Heart right ventricle (tissue), 16 donors: ENCODE measurements around the gene F13B. TPM values are rescaled to one million over a fixed set of nuclear protein-coding genes. Genes with fewer than 3 reads are reported as not detected.
"Not testable (repeated sequence)": the region's sequence is repeated elsewhere in the genome, so short reads cannot be mapped to it uniquely, and the experiment has no call there.

Experiments
- ATAC-seq, 8 donors: fragments of 200-7000 bp; cut with Tn5 transposase; one replicate each; pipeline ENCODE4 v1.9.1; 2020; ENCODE audit warnings: mild to moderate bottlenecking in 8 of 8, moderate library complexity in 8 of 8, moderate number of reproducible peaks in 1 of 8
- DNase-seq, 2 donors: peaks; one replicate each; pipeline ENCODE4 v3.0.0-alpha.2; 2020
- H3K27ac ChIP-seq, 10 donors: fragments of 200-600 bp; sonication (generic) in 2 of 10; one replicate each; pipeline versions ENCODE4 v1.5.0 to v1.8.0; 2020 to 2022; ENCODE audit warnings: mild to moderate bottlenecking in 3 of 10
- H3K27me3 ChIP-seq, 7 donors: fragments of 200-600 bp; one replicate each; pipeline ENCODE4 v1.8.0; 2021 to 2022; ENCODE audit warnings: mild to moderate bottlenecking in 2 of 7
- H3K36me3 ChIP-seq, 9 donors: fragments of 200-600 bp; sonication (generic) in 1 of 9; one replicate each; pipeline versions ENCODE4 v1.5.0 to v1.8.0; 2020 to 2022; ENCODE audit warnings: mild to moderate bottlenecking in 2 of 9
- H3K4me1 ChIP-seq, 9 donors: fragments of 200-600 bp; sonication (generic) in 1 of 9; one replicate each; pipeline versions ENCODE4 v1.5.0 to v1.8.0; 2020 to 2022; ENCODE audit warnings: mild to moderate bottlenecking in 4 of 9
- H3K4me3 ChIP-seq, 10 donors: fragments of 200-600 bp; sonication (generic) in 2 of 10; one replicate each; pipeline versions ENCODE4 v1.5.0 to v1.8.0; 2020 to 2022; ENCODE audit warnings: mild to moderate bottlenecking in 7 of 10, moderate library complexity in 2 of 10
- H3K9me3 ChIP-seq, 11 donors: fragments of 200-600 bp in 10 of 11; sonication (generic) in 2 of 11; one replicate each; pipeline versions ENCODE4 v1.5.0 to v1.8.0; 2013 to 2022; ENCODE audit warnings: mild to moderate bottlenecking in 2 of 11, control low read depth in 1 of 11, moderate library complexity in 1 of 11
- WGBS, 2 donors: extraction: QIAGEN DNeasy Blood & Tissue Kit; methylation state at CpG; one replicate each; pipeline ENCODE4 v1.1.7; 2013; ENCODE audit warnings: inconsistent platforms in 1 of 2; 5-methylcytosine and 5-hydroxymethylcytosine counted together
- intact Hi-C, 10 donors: fragments of 100-400 bp; cut with DNase I; formaldehyde crosslinking; loops; one replicate each; pipeline versions ENCODE4 v1.11.1 to v1.14.2; 2022
- polyA plus RNA-seq, 2 donors: library from polyadenylated mRNA; stranded (reverse); fragments of 200-250 nt; gene quantifications; one replicate each; pipeline ENCODE4 v1.2.3, GENCODE V29; 2013
- total RNA-seq, 10 donors: library from RNA; stranded (reverse); fragmentation: NEBNext Ultra II Directional in 3 of 10; extraction: Animal tissue kit (Norgen Biotek cat#: 25700) in 3 of 10; gene quantifications; one replicate each; pipeline versions ENCODE4 v1.2.1 to v1.2.4, GENCODE V29; 2021 to 2023
- TF ChIP-seq, protein P1 (sequence below), 9 donors: fragments of 200-600 bp; sonication (generic) in 2 of 9; IDR thresholded peaks; one replicate each; pipeline versions ENCODE4 v1.5.0 to v1.8.0; 2021 to 2022; ENCODE audit warnings: antibody characterized with exemption in 9 of 9, mild to moderate bottlenecking in 5 of 9, moderate library complexity in 1 of 9
- donor health status: Arrhythmogenic right ventricular cardiomyopathy.
- donor health status: ischemic (EF 13 %, LVEDD 7.1; RV severe dilation, severe dysfunction).
- donor health status: healthy with polysubstance abuse.
- donor health status: DM: no; HTN: yes; CAD: no.
- donor health status: DM: no; HTN: no; CAD: no.
- donor health status: ischemic (EF 25% LVEDD 6.9; RV normal size, moderate dysfunction).
- donor health status: ischemic (EF 25% LVEDD 5.7; RV mildly dilated, moderate dysfunction).
- donor health status: healthy.
- donor health status: DM: yes; HTN: yes; CAD: no.
- donor health status: Ischemic cardiomyopathy.
- donor health status: ischemic (EF 35%, LVEDD 5.7; RV mildly dilated, moderate dysfunction).
- donor health status: nonischemic (EF 11% LVEDD 7.7; RV severe dilation, severe dysfunction).
- donor health status: DM: yes; HTN: yes; CAD: no.
- donor health status: PGD.
- donor health status: ischemic (EF 29% LVEDD 5.4; RV normal size, mild dysfunction).
- donor health status: nonischemic (EF 23%, LVEDD 6.1; RV moderate dilation, normal function).

Gene F13B
- total and polyA plus RNA-seq, 12 donors, result not detected

GRCh38 chr1:197101978-197102377 is 34.9 kb upstream of the F13B start:
- Histone ChIP-seq H3K9me3 (no peaks in the 10 kb centered on the region), H3K27ac (no peak overlapping the region), H3K27me3 (no peaks in the 10 kb centered on the region), H3K4me1 (peaks cover 0 to 28% (median 10%) of the 10 kb centered on the region in 9 donors), H3K36me3 (peaks cover 0 to 24% (median 0%) of the 10 kb centered on the region in 9 donors), H3K4me3 (no peak overlapping the region)
- TF ChIP-seq, protein P1, sequence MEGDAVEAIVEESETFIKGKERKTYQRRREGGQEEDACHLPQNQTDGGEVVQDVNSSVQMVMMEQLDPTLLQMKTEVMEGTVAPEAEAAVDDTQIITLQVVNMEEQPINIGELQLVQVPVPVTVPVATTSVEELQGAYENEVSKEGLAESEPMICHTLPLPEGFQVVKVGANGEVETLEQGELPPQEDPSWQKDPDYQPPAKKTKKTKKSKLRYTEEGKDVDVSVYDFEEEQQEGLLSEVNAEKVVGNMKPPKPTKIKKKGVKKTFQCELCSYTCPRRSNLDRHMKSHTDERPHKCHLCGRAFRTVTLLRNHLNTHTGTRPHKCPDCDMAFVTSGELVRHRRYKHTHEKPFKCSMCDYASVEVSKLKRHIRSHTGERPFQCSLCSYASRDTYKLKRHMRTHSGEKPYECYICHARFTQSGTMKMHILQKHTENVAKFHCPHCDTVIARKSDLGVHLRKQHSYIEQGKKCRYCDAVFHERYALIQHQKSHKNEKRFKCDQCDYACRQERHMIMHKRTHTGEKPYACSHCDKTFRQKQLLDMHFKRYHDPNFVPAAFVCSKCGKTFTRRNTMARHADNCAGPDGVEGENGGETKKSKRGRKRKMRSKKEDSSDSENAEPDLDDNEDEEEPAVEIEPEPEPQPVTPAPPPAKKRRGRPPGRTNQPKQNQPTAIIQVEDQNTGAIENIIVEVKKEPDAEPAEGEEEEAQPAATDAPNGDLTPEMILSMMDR (IDR thresholded peaks at IDR 0.05), result no peak
- 94 to 97% methylated on average over 3 of the region's 3 CpGs for WGBS, 2 donors
- ATAC-seq (no peak), DNase-seq (no peak)
- intact Hi-C loops, result no loop called here

- ATAC-seq (no peak), DNase-seq (no peak)
- 73 to 81% methylated on average over 3 of the region's 3 CpGs for WGBS, 2 donors
- no peaks in the 10 kb centered on the region for H3K27me3 ChIP-seq
- TF ChIP-seq, protein P1 (IDR thresholded peaks at IDR 0.05), result no peak
- no peaks in the 10 kb centered on the region for H3K9me3 ChIP-seq
- H3K27ac ChIP-seq, result peak overlapping the region in 1 of 10 donors; percentile 11
- H3K4me1 ChIP-seq, result peaks cover 0 to 28% (median 10%) of the 10 kb centered on the region in 9 donors
- intact Hi-C loops, result no loop called here
- H3K4me3 ChIP-seq, result no peak overlapping the region
- peaks cover 0 to 12% (median 0%) of the 10 kb centered on the region in 9 donors for H3K36me3 ChIP-seq
These were observed 33.6 kb upstream of the F13B start for GRCh38 chr1:197100677-197101076.

DNA sequence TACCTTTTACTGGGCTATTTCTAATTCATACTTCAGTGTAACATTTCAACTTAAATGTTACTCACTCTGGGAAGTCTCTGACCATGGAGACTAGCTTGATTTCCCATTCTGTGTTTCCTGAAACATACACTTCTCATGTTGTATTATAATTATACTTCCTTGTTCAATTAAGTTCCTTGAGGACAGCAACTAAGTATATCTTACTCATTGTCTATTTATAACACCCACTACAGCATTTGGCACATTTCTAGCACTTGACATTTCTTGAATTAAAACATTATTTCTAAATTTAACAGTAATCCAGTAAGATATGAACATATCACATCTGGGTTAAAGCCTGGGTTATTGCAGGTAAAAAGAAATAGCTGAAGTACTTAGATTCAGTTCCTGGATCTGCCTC is 32.4 kb upstream of the F13B start:
- ATAC-seq, result peak in 3 of 8 donors; percentile 31 to 77 (median 49)
- Histone ChIP-seq H3K4me1 (peaks cover 0 to 28% (median 10%) of the 10 kb centered on the region in 9 donors), H3K36me3 (peaks cover 0 to 6% (median 0%) of the 10 kb centered on the region in 9 donors), H3K27ac (no peak overlapping the region), H3K4me3 (no peak overlapping the region), H3K9me3 (no peaks in the 10 kb centered on the region), H3K27me3 (no peaks in the 10 kb centered on the region)
- DNase-seq, result no peak
- TF ChIP-seq, protein P1 (IDR thresholded peaks at IDR 0.05), result no peak
- intact Hi-C loops, result no loop called here

GRCh38 chr1:197096971-197097370 is 29.9 kb upstream of the F13B start:
- H3K27ac ChIP-seq, intact Hi-C loops: not testable (repeated sequence)
- WGBS, 2 donors, result 69 to 71% methylated on average over 2 of the region's 2 CpGs

GRCh38 chr1:197096137-197096536 is 29.1 kb upstream of the F13B start:
- Histone ChIP-seq H3K27ac (no peak overlapping the region), H3K4me3 (no peak overlapping the region), H3K27me3 (no peaks in the 10 kb centered on the region), H3K36me3 (peaks cover 0 to 25% (median 0%) of the 10 kb centered on the region in 9 donors), H3K9me3 (no peaks in the 10 kb centered on the region), H3K4me1 (peaks cover 0 to 21% (median 9%) of the 10 kb centered on the region in 9 donors)
- TF ChIP-seq, protein P1 (IDR thresholded peaks at IDR 0.05), result no peak
- intact Hi-C loops, result no loop called here
- WGBS, 2 donors, result 43 to 53% methylated on average over 1 of the region's 1 CpG
- no peak for DNase-seq
- ATAC-seq, result no peak

More at GRCh38 chr1:197096971-197097370, 29.9 kb upstream of the F13B start:
- DNase-seq, ATAC-seq, H3K27me3 ChIP-seq, H3K4me3 ChIP-seq, H3K9me3 ChIP-seq: not testable (repeated sequence)
- Histone ChIP-seq H3K36me3 (peaks cover 0 to 17% (median 0%) of the 10 kb centered on the region in 9 donors), H3K4me1 (peaks cover 0 to 21% (median 9%) of the 10 kb centered on the region in 9 donors)
